ENCODE results near the gene CPT2.

Gene CPT2

GRCh38 chr1:53187401-53187800 lies 9.2 kb upstream of the CPT2 start:
- no peak for DNase-seq (ENCODE audit: low read depth)
- no peak for TF ChIP-seq CTCF (IDR thresholded peaks at IDR 0.05; ENCODE audit: control insufficient read depth, insufficient read depth, low read depth, low read length, missing control alignments)
- H3K4me3 ChIP-seq (ENCODE audit: control insufficient read depth, low read depth, low read length), result no peak overlapping the region

- TF ChIP-seq CTCF (IDR thresholded peaks at IDR 0.05; ENCODE audit: control insufficient read depth, insufficient read depth, low read depth, low read length, missing control alignments), result no peak
- no peak overlapping the region for H3K4me3 ChIP-seq (ENCODE audit: control insufficient read depth, low read depth, low read length)
- no peak for DNase-seq (ENCODE audit: low read depth)
Measured at GRCh38 chr1:53188099-53188498, 8.5 kb upstream of the CPT2 start.

DNA sequence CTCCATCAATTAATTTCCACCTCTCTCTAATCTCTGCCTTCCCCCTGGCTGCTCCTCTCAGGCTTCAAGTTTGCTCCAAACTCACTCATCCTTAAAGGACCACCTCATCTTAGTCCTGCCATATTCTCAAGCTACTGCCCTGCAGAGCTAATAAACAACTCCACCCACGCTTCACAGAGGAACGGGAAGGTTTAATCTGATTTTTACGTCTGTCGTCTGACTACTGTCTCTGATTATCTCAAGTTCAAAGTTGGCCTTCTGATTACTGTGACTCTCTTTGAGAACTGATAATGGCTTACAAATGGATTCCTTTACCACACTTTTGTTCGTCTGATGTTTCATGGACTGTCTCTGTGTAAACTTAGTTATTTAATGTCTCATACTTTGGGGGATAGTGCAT lies 7.6 kb upstream of the CPT2 start:
- no peak for TF ChIP-seq CTCF (IDR thresholded peaks at IDR 0.05; ENCODE audit: control insufficient read depth, insufficient read depth, low read depth, low read length, missing control alignments)
- no peak overlapping the region for H3K4me3 ChIP-seq (ENCODE audit: control insufficient read depth, low read depth, low read length)
- DNase-seq (ENCODE audit: low read depth), result no peak

- no peak for DNase-seq (ENCODE audit: low read depth)
- peak; percentile 13 for TF ChIP-seq CTCF (IDR thresholded peaks at IDR 0.05; ENCODE audit: control insufficient read depth, insufficient read depth, low read depth, low read length, missing control alignments)
- H3K4me3 ChIP-seq (ENCODE audit: control insufficient read depth, low read depth, low read length), result no peak overlapping the region
Measured at GRCh38 chr1:53190210-53190611, 6.4 kb upstream of the CPT2 start.

- DNase-seq (ENCODE audit: low read depth), result no peak
- H3K4me3 ChIP-seq (ENCODE audit: control insufficient read depth, low read depth, low read length), result no peak overlapping the region
- TF ChIP-seq CTCF (IDR thresholded peaks at IDR 0.05; ENCODE audit: control insufficient read depth, insufficient read depth, low read depth, low read length, missing control alignments), result no peak
Measured at GRCh38 chr1:53195246-53196016, 1.2 kb upstream of the CPT2 start.

DNA sequence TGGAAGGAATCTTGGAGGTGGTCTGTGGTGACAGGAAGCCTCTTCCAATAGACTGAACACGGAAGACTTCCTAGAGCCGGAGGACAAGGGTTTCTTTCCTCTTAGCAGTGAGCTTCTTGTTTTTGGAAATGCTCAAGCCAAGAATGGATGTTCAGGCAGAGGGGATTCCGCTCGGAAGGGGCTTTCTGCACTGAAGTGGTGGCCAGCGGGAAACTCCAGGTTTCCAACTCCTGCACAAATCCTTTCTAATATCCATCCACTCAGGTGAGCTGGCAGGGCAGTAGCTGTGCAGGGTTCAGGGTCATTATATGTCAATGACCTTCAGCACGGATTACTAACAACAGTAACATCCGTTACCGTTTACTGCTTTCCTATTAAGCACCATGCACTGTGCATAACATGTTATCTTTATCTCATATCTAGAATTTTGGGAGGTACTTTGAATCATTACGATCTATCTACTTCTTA lies 573 bp upstream of the CPT2 start:
- H3K4me3 ChIP-seq (ENCODE audit: control insufficient read depth, low read depth, low read length), result peak overlapping the region; percentile 93
- DNase-seq (ENCODE audit: low read depth), result no peak

More for the DNA sequence above, 573 bp upstream of the CPT2 start:
- no peak for TF ChIP-seq CTCF (IDR thresholded peaks at IDR 0.05; ENCODE audit: control insufficient read depth, insufficient read depth, low read depth, low read length, missing control alignments)
